ENCODE results near the gene EBI3.

The EBI3 gene

DNA sequence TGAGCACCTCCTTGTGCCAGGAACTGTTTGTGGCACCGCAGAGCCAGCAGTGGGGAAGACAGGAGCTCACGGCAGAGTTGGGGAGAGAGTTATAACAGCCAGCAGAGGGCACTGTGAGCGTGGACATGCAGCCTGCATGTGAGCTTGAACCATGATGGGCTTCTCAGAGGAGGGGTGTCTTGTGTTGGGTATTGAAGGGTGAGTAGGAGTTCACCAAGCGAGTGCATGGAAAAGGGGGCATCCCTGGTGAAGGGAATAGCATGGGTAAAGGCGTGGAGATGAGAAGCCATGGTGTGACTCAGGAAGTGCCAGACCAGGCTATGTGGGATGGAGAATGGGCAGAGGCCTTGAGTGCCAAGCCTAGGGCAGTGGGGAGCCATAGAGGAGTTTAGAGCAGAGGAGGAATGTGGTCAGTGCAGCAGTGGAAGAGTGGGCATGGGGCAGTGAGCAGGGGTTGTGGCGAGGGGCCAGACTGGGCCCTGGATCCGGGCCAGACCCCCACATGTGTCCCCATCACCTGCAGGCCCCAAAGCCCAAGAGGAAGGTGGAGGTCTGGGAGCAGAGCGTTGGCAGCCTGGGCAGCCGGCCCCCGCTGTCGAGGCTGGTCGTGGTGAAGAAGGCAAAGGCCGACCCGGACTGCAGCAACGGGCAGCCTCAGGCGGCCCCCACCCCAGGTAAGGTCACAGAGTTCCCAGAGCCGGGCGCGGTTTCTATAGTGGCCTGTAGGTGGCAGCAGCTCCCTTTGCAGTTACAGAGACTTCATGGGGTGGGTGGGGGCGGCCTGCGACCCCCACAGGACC lies 38.0 kb downstream of the EBI3 start:
- TF ChIP-seq, protein P1, sequence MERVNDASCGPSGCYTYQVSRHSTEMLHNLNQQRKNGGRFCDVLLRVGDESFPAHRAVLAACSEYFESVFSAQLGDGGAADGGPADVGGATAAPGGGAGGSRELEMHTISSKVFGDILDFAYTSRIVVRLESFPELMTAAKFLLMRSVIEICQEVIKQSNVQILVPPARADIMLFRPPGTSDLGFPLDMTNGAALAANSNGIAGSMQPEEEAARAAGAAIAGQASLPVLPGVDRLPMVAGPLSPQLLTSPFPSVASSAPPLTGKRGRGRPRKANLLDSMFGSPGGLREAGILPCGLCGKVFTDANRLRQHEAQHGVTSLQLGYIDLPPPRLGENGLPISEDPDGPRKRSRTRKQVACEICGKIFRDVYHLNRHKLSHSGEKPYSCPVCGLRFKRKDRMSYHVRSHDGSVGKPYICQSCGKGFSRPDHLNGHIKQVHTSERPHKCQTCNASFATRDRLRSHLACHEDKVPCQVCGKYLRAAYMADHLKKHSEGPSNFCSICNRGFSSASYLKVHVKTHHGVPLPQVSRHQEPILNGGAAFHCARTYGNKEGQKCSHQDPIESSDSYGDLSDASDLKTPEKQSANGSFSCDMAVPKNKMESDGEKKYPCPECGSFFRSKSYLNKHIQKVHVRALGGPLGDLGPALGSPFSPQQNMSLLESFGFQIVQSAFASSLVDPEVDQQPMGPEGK (CRISPR knock-in tag; IDR thresholded peaks at IDR 0.05; ENCODE audit: borderline replicate concordance), result peak; percentile 32; the same call in 1 of the 2 replicates
- TF ChIP-seq ZFP3 (CRISPR knock-in tag; IDR thresholded peaks at IDR 0.05) (peak; percentile 100), ISL1 (CRISPR knock-in tag; IDR thresholded peaks at IDR 0.05) (no peak)
- ATAC-seq, result peak; percentile 79

GRCh38 chr19:4267901-4268815 lies 38.8 kb downstream of the EBI3 start:
- ATAC-seq, result peak; percentile 10; the same call in 1 of the 3 replicates
- TF ChIP-seq, protein P2, sequence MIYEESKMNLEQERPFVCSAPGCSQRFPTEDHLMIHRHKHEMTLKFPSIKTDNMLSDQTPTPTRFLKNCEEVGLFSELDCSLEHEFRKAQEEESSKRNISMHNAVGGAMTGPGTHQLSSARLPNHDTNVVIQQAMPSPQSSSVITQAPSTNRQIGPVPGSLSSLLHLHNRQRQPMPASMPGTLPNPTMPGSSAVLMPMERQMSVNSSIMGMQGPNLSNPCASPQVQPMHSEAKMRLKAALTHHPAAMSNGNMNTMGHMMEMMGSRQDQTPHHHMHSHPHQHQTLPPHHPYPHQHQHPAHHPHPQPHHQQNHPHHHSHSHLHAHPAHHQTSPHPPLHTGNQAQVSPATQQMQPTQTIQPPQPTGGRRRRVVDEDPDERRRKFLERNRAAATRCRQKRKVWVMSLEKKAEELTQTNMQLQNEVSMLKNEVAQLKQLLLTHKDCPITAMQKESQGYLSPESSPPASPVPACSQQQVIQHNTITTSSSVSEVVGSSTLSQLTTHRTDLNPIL (CRISPR knock-in tag; IDR thresholded peaks at IDR 0.05; ENCODE audit: low read depth), result no peak
- TF ChIP-seq ZNF565 (CRISPR knock-in tag; conservative IDR thresholded peaks at IDR 0.05; ENCODE audit: low read depth) (no peak), ZFP30 (CRISPR knock-in tag; IDR thresholded peaks at IDR 0.05) (no peak), TSHZ2 (CRISPR knock-in tag; IDR thresholded peaks at IDR 0.05) (no peak), TOX (CRISPR knock-in tag; IDR thresholded peaks at IDR 0.05; ENCODE audit: borderline replicate concordance) (no peak), ESRRG (CRISPR knock-in tag; IDR thresholded peaks at IDR 0.05) (no peak), ZNF8 (CRISPR knock-in tag; IDR thresholded peaks at IDR 0.05) (no peak)

DNA sequence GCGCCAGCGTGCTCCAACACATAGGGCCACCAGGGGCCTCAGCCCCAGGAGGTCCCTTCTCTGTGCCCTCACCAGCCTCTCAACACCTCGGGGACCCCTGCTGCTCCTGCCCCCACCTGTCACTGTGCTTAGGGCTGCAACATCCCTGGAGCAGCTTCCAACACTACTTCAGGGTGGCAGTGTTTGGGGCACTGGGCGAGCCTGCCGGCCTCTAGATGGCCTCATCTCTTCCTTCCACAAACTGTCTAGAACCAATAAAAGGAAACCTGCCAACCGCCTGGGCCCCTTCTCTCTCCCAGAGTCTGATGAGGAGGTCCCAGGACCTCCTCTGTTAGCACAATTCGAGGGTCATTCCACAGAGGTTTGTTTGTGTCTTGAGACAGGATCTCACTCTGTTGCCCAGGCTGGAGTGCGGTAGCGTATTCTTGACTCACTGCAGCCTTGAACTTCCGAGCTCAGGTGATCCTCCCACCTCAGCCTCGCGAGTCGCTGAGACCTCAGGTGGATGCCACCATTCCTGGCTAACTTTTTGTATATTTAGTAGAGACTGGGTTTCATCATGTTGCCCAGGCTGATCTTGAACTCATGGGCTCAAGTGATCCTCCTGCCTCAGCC lies 39.6 kb downstream of the EBI3 start:
- no peak for ATAC-seq
- TF ChIP-seq ISL1 (CRISPR knock-in tag; IDR thresholded peaks at IDR 0.05) (no peak), ARNTL (CRISPR knock-in tag; IDR thresholded peaks at IDR 0.05; ENCODE audit: borderline replicate concordance, low read depth) (no peak), ZNF70 (CRISPR knock-in tag; IDR thresholded peaks at IDR 0.05) (no peak), ZFP30 (CRISPR knock-in tag; IDR thresholded peaks at IDR 0.05) (no peak), TOX (CRISPR knock-in tag; IDR thresholded peaks at IDR 0.05; ENCODE audit: borderline replicate concordance) (no peak)
- TF ChIP-seq, protein P3, sequence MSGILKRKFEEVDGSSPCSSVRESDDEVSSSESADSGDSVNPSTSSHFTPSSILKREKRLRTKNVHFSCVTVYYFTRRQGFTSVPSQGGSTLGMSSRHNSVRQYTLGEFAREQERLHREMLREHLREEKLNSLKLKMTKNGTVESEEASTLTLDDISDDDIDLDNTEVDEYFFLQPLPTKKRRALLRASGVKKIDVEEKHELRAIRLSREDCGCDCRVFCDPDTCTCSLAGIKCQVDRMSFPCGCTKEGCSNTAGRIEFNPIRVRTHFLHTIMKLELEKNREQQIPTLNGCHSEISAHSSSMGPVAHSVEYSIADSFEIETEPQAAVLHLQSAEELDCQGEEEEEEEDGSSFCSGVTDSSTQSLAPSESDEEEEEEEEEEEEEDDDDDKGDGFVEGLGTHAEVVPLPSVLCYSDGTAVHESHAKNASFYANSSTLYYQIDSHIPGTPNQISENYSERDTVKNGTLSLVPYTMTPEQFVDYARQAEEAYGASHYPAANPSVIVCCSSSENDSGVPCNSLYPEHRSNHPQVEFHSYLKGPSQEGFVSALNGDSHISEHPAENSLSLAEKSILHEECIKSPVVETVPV (CRISPR knock-in tag; IDR thresholded peaks at IDR 0.05), result no peak

GRCh38 chr19:4272894-4273293 lies 43.6 kb downstream of the EBI3 start:
- no peak; the same call in 2 of the 3 replicates for ATAC-seq
- TF ChIP-seq OSR1 (CRISPR knock-in tag; IDR thresholded peaks at IDR 0.05), result no peak
- TF ChIP-seq TCF4 (CRISPR knock-in tag; IDR thresholded peaks at IDR 0.05; ENCODE audit: borderline replicate concordance), result no peak
- no peak for TF ChIP-seq PPARA (CRISPR knock-in tag; IDR thresholded peaks at IDR 0.05; ENCODE audit: borderline replicate concordance)
- TF ChIP-seq SNAI2 (CRISPR knock-in tag; IDR thresholded peaks at IDR 0.05), result no peak
- TF ChIP-seq ISL1 (CRISPR knock-in tag; IDR thresholded peaks at IDR 0.05), result no peak
- TF ChIP-seq CSDC2 (CRISPR knock-in tag; IDR thresholded peaks at IDR 0.05), result no peak
- TF ChIP-seq ZNF70 (CRISPR knock-in tag; IDR thresholded peaks at IDR 0.05), result no peak
- no peak for TF ChIP-seq ZNF8 (CRISPR knock-in tag; IDR thresholded peaks at IDR 0.05)
- TF ChIP-seq ARNTL (CRISPR knock-in tag; IDR thresholded peaks at IDR 0.05; ENCODE audit: borderline replicate concordance, low read depth), result no peak
- TF ChIP-seq, protein P2 (CRISPR knock-in tag; IDR thresholded peaks at IDR 0.05; ENCODE audit: low read depth), result no peak
- no peak for TF ChIP-seq BACH2 (CRISPR knock-in tag; IDR thresholded peaks at IDR 0.05; ENCODE audit: borderline replicate concordance)
- TF ChIP-seq, protein P1 (CRISPR knock-in tag; IDR thresholded peaks at IDR 0.05; ENCODE audit: borderline replicate concordance), result no peak
- no peak for TF ChIP-seq RARB (CRISPR knock-in tag; IDR thresholded peaks at IDR 0.05)
- no peak for TF ChIP-seq ESRRG (CRISPR knock-in tag; IDR thresholded peaks at IDR 0.05)
- TF ChIP-seq GLIS3 (CRISPR knock-in tag; IDR thresholded peaks at IDR 0.05), result no peak
- TF ChIP-seq ZFP30 (CRISPR knock-in tag; IDR thresholded peaks at IDR 0.05), result no peak
